D341Med (cell line): ENCODE measurements around the gene VCPKMT.

Source experiments
- DNase-seq: peaks from one replicate; pipeline ENCODE4 v3.0.0; 2012; ENCODE audit warnings: low spot score

The VCPKMT gene

GRCh38 chr14:50116181-50116956, at the start of gene VCPKMT:
TSS of gene VCPKMT (minus strand) at chr14:50116572. CDS start at chr14:50116552, 20 bp downstream.
- peak; percentile 97 for DNase-seq

- DNase-seq: no peak
These were observed 39.7 kb upstream of the VCPKMT start for GRCh38 chr14:50156111-50156510.

GRCh38 chr14:50148799-50149198, 32.4 kb upstream of the VCPKMT start:
- DNase-seq: no peak

GRCh38 chr14:50139192-50139591, 22.8 kb upstream of the VCPKMT start:
- DNase-seq: no peak

- DNase-seq: no peak
These were observed 11.4 kb upstream of the VCPKMT start for GRCh38 chr14:50127802-50128201.

GRCh38 chr14:50123062-50123461, 6.7 kb upstream of the VCPKMT start:
- no peak for DNase-seq

GRCh38 chr14:50122291-50122690, 5.9 kb upstream of the VCPKMT start:
- DNase-seq: no peak

GRCh38 chr14:50121486-50121885, 5.1 kb upstream of the VCPKMT start:
- no peak for DNase-seq

- DNase-seq: no peak
These were observed 1.1 kb upstream of the VCPKMT start for GRCh38 chr14:50117456-50117855.

GRCh38 chr14:50116966-50117365, 594 bp upstream of the VCPKMT start:
- no peak for DNase-seq

- no peak for DNase-seq
These were observed 2.9 kb downstream of the VCPKMT start for GRCh38 chr14:50113381-50114035.

GRCh38 chr14:50110323-50111037, 5.9 kb downstream of the VCPKMT start:
- no peak for DNase-seq

- no peak for DNase-seq
These were observed 7.0 kb downstream of the VCPKMT start for GRCh38 chr14:50109342-50109741.

GRCh38 chr14:50107850-50108249, 8.5 kb downstream of the VCPKMT start:
- DNase-seq: no peak

- DNase-seq: peak; percentile 66
These were observed 10.2 kb downstream of the VCPKMT start for GRCh38 chr14:50106178-50106577.

GRCh38 chr14:50103558-50103957, 12.8 kb downstream of the VCPKMT start:
- no peak for DNase-seq

GRCh38 chr14:50101417-50101816, 15.0 kb downstream of the VCPKMT start:
- no peak for DNase-seq

GRCh38 chr14:50100805-50101204, 15.6 kb downstream of the VCPKMT start:
- DNase-seq: no peak

GRCh38 chr14:50099335-50099734, 17.0 kb downstream of the VCPKMT start:
- DNase-seq: no peak

GRCh38 chr14:50095895-50096294, 20.5 kb downstream of the VCPKMT start:
- no peak for DNase-seq

- no peak for DNase-seq
These were observed 22.2 kb downstream of the VCPKMT start for GRCh38 chr14:50094056-50094755.

- DNase-seq: no peak
These were observed 22.9 kb downstream of the VCPKMT start for GRCh38 chr14:50093496-50093895.
